SH-SY5Y (cell line): ENCODE results near the gene PPP1CA.

Experiments used
- GATA2 ChIP-seq: IDR thresholded peaks from 2 replicates; pipeline ENCODE4 v1.6.1; 2011; ENCODE audit warnings: mild to moderate bottlenecking, low read depth, low read length
- GATA3 ChIP-seq: IDR thresholded peaks from 2 replicates; pipeline ENCODE4 v1.6.1; 2011; ENCODE audit warnings: low read depth, mild to moderate bottlenecking, low read length, moderate library complexity

DNA sequence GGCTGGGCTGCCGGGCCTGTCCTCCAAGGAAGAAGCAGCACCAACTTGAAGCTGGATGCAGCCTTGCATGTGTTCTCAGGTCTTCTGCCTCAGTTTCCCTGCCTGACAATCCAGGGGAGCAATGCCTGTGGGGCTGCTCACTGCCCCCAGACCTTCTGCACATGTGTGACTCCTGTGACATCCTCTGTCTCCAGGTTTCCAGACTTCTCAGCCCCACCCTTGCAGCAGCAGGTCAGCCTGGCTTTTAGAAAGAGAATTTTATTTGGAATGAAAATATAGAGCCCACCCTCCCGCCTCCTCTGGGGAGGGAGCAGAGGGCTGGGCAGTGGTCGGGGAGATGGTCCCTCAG lies 36.1 kb upstream of the PPP1CA start:
- TF ChIP-seq GATA2 (no peak), GATA3 (no peak)
